Measurements from ENCODE around the gene PDPK1. TPM values are rescaled to one million over a fixed set of nuclear protein-coding genes. Genes with fewer than 3 reads are reported as not detected.

PDPK1 gene
- total RNA-seq, 1 donor from 2014 or later: 27.0 TPM

- TF ChIP-seq, protein P1, sequence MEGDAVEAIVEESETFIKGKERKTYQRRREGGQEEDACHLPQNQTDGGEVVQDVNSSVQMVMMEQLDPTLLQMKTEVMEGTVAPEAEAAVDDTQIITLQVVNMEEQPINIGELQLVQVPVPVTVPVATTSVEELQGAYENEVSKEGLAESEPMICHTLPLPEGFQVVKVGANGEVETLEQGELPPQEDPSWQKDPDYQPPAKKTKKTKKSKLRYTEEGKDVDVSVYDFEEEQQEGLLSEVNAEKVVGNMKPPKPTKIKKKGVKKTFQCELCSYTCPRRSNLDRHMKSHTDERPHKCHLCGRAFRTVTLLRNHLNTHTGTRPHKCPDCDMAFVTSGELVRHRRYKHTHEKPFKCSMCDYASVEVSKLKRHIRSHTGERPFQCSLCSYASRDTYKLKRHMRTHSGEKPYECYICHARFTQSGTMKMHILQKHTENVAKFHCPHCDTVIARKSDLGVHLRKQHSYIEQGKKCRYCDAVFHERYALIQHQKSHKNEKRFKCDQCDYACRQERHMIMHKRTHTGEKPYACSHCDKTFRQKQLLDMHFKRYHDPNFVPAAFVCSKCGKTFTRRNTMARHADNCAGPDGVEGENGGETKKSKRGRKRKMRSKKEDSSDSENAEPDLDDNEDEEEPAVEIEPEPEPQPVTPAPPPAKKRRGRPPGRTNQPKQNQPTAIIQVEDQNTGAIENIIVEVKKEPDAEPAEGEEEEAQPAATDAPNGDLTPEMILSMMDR (IDR thresholded peaks at IDR 0.05; ENCODE audit: insufficient read depth, low read length, poor library complexity, severe bottlenecking): no peak
- peak; percentile 37 for DNase-seq (ENCODE audit: low read depth)
- Histone ChIP-seq H3K27me3 (ENCODE audit: control insufficient read depth, insufficient read depth, low read length) (no peaks in the 10 kb centered on the region), H3K4me3 (ENCODE audit: low read depth, low read length) (peak within 1 kb of the TSS; percentile 70), H3K36me3 (ENCODE audit: control insufficient read depth, insufficient read depth, low read length) (peaks cover 6% of the 10 kb centered on the region)
Measured at GRCh38 chr16:2520097-2520783, 17.6 kb upstream of the PDPK1 start, which contains the start of gene AMDHD2. Gene AMDHD2, plus strand, starts transcription at chr16:2520371. Its CDS starts 88 bp downstream, at chr16:2520459.

- Histone ChIP-seq H3K4me3 (ENCODE audit: low read depth, low read length) (peak overlapping the region; percentile 70), H3K36me3 (ENCODE audit: control insufficient read depth, insufficient read depth, low read length) (peaks cover 6% of the 10 kb centered on the region), H3K27me3 (ENCODE audit: control insufficient read depth, insufficient read depth, low read length) (no peaks in the 10 kb centered on the region)
- TF ChIP-seq, protein P1 (IDR thresholded peaks at IDR 0.05; ENCODE audit: insufficient read depth, low read length, poor library complexity, severe bottlenecking): no peak
- no peak for DNase-seq (ENCODE audit: low read depth)
Measured at GRCh38 chr16:2520784-2521531, 16.9 kb upstream of the PDPK1 start.

DNA sequence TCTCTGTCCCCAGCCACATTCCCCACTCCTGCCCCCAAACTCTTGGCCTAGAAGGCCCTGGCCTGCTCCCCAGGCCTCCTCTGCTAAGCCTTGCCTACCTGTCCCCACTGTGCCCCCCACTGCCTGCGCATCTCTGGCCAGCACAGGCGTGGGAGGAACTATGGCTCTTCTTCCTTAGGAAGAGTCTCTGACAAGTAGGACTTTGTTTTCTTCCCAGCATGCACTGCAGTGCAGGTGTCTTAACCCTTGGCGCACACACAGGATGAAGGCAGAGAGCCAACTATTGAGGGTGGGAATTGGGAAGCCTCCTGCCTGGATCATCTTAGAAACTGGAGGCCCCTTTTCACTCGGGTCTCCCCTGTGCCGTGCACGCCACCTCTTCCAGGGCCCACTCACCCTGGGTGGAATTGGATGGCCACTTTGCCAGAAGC is 14.0 kb upstream of the PDPK1 start:
- Histone ChIP-seq H3K4me3 (ENCODE audit: low read depth, low read length) (no peak overlapping the region), H3K36me3 (ENCODE audit: control insufficient read depth, insufficient read depth, low read length) (peaks cover 9% of the 10 kb centered on the region), H3K27me3 (ENCODE audit: control insufficient read depth, insufficient read depth, low read length) (no peaks in the 10 kb centered on the region)
- TF ChIP-seq, protein P1 (IDR thresholded peaks at IDR 0.05; ENCODE audit: insufficient read depth, low read length, poor library complexity, severe bottlenecking): no peak
- DNase-seq (ENCODE audit: low read depth): no peak

DNA sequence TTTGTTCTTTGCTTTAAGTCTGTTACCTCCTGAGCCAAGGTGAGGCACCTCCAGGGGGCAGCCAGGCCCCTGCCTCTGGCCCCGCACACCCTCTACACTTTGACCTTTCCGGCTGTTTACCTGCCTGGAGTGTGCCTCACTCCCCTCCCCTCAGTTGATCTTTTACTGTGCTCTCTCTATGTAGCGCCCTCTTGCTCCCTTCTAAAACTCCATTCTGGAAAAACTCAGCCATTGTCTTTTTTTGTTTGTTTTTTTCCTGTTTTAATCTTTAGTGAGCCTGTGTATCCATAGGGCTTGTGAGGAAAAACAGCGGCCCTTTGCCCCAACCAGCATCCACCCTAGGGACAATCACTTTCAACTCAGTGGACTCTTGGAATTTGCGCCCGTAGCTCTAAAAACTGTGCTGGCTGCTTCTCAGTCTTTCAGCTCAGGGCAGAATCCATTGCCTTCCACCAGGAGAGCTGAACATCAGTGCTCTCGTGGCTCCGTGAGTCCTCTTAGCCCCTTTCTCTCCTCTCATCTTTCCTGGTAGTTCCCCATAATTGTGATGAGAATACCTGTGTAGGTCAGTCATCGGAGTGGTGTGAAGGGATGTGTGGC is 13.4 kb upstream of the PDPK1 start:
- no peak for DNase-seq (ENCODE audit: low read depth)
- peaks cover 10% of the 10 kb centered on the region for H3K36me3 ChIP-seq (ENCODE audit: control insufficient read depth, insufficient read depth, low read length)
- TF ChIP-seq, protein P1 (IDR thresholded peaks at IDR 0.05; ENCODE audit: insufficient read depth, low read length, poor library complexity, severe bottlenecking): no peak
- H3K27me3 ChIP-seq (ENCODE audit: control insufficient read depth, insufficient read depth, low read length): no peaks in the 10 kb centered on the region
- H3K4me3 ChIP-seq (ENCODE audit: low read depth, low read length): no peak overlapping the region

DNA sequence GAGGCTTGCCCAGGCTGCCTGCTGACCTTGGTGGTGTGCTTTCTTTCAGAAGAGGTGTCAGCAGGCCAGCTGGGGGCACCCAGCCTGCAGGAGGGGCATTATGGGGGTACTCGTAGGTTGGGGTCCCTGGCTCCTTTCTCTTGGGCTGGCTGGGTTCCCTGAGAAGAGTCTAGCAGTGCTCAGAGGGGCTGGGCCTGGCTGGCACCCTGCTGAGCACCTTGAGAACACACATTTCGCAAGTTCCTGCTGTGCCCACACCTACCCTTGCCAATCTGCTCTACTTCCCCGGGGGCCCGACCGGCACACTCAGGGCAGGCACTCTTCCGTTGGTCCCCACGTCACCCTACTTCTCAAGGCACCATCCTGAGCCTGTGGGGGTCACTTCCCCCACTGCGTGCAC is 11.7 kb upstream of the PDPK1 start:
- DNase-seq (ENCODE audit: low read depth): no peak
- Histone ChIP-seq H3K4me3 (ENCODE audit: low read depth, low read length) (no peak overlapping the region), H3K27me3 (ENCODE audit: control insufficient read depth, insufficient read depth, low read length) (no peaks in the 10 kb centered on the region), H3K36me3 (ENCODE audit: control insufficient read depth, insufficient read depth, low read length) (peaks cover 11% of the 10 kb centered on the region)
- TF ChIP-seq, protein P1 (IDR thresholded peaks at IDR 0.05; ENCODE audit: insufficient read depth, low read length, poor library complexity, severe bottlenecking): no peak

Measured in kidney epithelial cell (primary cell).